Sciatic nerve (tissue), 2 donors: ENCODE results near the gene CASP9. TPM values are rescaled to one million over a fixed set of nuclear protein-coding genes. Genes with fewer than 3 reads are reported as not detected.

Experiments
- ATAC-seq: fragments of 200-7000 bp; cut with Tn5 transposase; one replicate; pipeline ENCODE4 v1.9.1; 2020; ENCODE audit warnings: mild to moderate bottlenecking, moderate library complexity
- DNase-seq: peaks from one replicate; pipeline ENCODE4 v3.0.0-alpha.2; 2020; ENCODE audit warnings: low spot score
- intact Hi-C: fragments of 100-400 bp; cut with DNase I; formaldehyde crosslinking; loops from one replicate; pipeline ENCODE4 v1.14.2; 2022
- total RNA-seq: library from RNA; stranded (reverse); fragmentation: NEBNext Ultra II Directional; extraction: Animal tissue kit (Norgen Biotek cat#: 25700); gene quantifications from one replicate; pipeline ENCODE4 v1.2.1, GENCODE V29; 2021
- donor health status: DM: no; HTN: no; CAD: no.
- donor health status: DM: no; HTN: no; CAD: no.

CASP9 gene
- total RNA-seq, 1 donor from 2014 or later = 25.1 TPM

DNA sequence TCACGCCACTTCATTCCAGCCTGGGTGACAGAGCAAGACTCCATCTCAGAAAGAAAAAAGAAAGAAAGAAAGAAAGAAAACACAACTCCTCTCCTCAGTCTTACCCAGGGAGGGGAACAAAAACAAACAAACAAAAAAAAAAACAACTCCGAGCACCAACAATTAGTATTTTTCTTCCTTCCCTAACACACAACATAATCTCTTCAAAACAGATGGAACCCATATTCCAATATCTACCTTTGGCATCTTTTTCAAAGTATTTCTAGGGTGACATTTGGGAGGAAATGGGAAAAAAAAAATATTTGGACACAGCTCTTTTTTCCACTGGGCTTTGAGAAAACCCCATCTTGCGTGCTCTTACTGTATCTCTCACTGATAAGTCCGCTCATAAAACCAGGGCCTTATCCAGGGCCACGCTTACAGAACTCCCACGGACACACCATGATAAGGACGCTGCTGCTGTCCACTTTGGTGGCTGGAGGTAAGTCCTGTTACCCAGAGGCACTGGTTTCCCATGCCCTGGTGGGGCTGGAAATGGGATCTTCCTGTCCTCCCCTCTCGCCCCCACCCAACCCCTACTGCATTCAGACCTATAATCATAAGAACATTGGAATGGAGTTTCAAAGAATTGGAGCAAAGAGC lies 67.6 kb downstream of the CASP9 start, which contains the start of gene CELA2A:
Gene CELA2A (plus strand): TSS at position 420 of the 642 bp plus-strand sequence. CDS start 22 bp downstream, at position 442.
- no peak for ATAC-seq
- DNase-seq = no peak
- intact Hi-C loops = no loop called here

GRCh38 chr1:15455522-15455921 lies 68.5 kb downstream of the CASP9 start:
- ATAC-seq (no peak), DNase-seq (no peak)
- intact Hi-C loops = no loop called here

- intact Hi-C loops = no loop called here
- DNase-seq (no peak), ATAC-seq (no peak)
Measured at GRCh38 chr1:15454256-15454655, 69.8 kb downstream of the CASP9 start.

DNA sequence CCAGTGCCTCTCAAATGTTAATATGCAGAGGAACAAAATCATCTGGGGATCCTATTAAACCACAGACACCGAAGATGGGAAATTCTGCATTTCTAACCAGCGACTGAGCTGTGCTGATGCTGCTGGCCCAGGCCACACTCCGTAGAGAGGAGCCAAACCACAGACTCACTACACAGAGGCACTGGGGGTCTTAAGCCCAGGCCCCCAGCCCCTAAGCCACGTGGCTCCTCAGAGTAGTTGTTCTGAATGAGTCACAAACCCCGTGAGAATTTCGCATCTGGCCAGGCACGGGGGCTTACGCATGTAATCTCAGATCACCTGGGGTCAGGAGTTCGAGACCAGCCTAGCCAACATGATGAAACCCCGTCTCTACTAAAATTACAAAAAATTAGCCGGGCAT lies 70.3 kb downstream of the CASP9 start:
- DNase-seq (no peak), ATAC-seq (no peak)
- intact Hi-C loops = no loop called here

DNA sequence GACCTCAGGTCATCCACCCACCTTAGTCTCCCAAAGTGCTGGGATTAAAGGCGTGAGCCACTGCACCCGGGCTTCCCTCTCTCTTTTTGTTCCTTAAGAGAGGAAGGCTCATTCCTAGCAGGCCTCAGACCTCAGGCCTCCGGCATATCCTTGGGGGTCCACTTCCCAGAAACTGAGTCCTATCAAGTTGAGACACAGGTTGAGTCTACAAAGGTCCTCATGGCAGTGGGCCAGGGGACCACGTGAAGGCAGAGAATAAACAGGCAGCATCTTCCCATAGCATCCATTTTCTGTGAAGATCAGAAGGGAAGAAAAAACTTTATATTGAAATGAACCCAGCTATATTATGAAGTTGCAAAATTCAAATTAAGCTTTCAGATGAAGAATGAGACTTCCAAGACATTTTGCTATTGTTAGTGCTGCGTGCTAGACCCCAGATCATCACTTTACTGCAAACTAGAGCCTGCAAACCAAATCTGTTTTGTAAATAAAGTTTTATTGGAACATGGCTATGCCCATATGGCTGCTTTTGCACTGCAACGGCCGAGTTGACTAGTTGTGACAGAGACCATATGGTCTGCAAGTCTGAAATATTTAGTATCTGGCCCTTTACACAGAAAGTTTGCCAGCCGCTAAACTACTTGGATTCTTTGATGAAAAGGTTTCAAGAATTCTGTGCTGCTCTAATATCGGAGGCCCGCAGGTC lies 71.0 kb downstream of the CASP9 start:
- ATAC-seq = no peak
- intact Hi-C loops = no loop called here
- no peak for DNase-seq

GRCh38 chr1:15452216-15452615 lies 71.8 kb downstream of the CASP9 start:
- intact Hi-C loops = no loop called here
- no peak for DNase-seq
- no peak for ATAC-seq

DNA sequence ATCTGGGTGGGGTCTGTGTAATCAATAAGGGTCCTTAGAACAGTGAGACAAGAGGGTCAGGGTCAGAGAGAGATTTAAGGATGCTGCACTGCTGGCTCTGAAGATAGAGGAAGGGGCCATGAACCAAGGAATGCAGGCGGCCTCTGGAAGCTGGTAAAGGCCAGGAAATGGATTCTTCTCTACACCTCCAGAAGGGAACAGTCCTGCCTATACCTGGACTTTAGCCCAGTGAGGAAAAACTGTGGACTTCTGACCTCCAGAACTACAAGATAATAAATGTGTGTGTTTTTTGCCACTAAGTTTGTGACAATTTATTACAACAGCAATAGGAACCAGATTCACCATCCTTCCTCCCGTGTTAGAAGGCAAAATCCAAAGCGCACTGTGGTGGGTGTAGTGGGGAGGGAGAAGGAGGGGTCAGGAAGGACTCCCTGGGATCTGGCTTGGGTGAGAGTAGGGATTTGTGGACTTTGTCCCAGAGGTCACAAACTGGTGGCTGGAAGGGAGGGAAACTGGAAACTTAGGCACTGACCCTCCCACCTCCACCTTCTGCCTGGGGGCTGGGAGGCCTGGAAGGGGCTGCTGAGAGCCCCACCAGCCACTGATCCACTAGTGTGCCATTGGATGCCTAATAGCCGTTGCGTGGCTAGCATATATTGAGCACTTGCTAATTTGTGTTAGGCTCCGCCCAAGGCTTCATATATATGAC lies 72.8 kb downstream of the CASP9 start:
- intact Hi-C loops = no loop called here
- no peak for DNase-seq
- ATAC-seq = no peak

GRCh38 chr1:15449567-15449966 lies 74.4 kb downstream of the CASP9 start:
- ATAC-seq (no peak), DNase-seq (no peak)
- intact Hi-C loops = no loop called here

DNA sequence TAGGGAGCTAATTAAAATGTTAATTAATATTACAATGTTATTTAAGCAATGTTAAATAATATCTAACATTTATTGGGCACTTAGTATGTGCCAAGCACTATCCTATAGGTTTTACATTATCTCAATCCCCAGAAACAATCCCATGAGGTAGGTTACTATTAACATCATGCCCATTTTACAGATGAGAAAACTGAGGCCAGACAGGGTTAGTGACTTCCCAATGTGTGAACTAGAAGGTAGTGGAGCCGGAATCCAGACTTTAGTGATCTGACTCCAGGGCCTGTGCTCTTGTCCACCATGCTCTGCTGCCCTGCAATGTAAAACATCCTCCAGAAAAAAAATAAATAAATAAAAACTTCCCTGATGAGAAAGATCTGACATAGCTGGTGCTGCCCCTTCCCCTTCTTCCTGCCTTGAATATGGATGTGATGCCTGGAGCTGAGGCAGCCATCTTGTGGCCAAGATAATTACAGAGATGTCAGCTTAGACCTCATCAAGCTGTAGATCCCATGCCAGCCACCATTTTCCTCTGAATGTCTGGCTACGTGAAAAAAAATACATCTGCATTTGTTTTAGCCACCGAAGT lies 75.0 kb downstream of the CASP9 start:
- intact Hi-C loops = no loop called here
- ATAC-seq = no peak
- no peak for DNase-seq

DNA sequence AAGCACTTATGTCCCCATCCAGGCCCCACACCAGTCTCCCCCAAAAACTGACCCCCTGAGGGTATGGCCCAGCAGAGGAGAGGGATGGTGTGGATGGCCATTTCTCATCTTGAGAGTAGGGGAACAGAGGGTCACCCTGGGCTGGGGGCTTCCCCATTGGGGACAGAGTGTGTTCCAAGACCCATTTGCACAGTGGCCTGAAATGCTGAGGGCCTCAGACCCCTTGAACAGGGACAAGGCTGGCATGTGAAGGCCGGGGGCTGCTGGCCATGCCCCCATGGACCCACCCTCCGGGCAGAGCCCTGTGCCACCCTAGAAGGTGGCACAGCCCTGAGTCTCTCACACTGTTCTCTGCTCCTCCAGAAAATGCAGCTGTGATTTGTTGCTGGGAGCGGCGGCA lies 77.8 kb downstream of the CASP9 start:
- intact Hi-C loops = no loop called here
- no peak for DNase-seq

GRCh38 chr1:15445390-15446122 lies 78.5 kb downstream of the CASP9 start:
- DNase-seq (no peak), ATAC-seq (no peak)
- intact Hi-C loops = no loop called here

More for the DNA sequence above, 77.8 kb downstream of the CASP9 start:
- ATAC-seq = no peak

DNA sequence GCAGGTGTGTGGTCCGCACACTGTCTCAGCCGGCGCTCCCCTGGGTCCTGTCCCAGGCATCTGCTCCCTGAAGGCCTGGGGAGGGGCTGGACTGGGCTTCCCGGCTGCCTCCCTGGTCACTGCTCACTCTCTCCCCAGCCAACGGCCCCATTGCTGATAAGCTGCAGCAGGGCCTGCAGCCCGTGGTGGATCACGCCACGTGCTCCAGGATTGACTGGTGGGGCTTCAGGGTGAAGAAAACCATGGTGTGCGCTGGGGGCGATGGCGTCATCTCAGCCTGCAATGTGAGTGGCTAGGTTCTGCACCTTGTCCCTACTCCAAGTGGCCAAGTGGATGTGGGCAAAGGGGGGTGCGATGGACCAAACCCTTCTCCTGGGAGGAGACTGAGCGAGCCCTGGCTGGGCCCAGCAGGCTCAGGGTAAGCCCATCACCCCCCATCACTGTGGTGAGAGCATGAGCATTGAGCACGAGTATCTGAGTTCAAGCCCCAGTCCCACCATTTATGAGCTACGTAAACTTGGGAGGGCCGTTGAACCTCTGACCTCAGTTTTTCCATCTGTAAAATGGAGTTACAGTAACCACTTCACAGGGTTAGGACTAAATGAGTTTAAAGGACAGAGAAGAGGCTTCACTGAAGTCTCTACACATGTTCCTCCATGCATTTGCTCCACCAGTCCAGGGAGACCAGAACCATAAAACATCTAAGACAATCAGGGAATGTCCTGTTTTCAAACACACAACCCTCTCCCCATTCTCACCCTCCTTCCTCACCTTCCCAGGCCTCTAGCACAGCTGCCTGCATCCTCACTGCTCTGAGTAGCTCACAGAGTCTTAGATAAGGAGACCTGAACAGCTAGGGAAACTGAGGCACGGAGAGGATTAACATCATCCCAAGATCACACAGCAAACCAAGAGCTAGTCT lies 79.3 kb downstream of the CASP9 start:
- no peak for ATAC-seq
- intact Hi-C loops = no loop called here

DNA sequence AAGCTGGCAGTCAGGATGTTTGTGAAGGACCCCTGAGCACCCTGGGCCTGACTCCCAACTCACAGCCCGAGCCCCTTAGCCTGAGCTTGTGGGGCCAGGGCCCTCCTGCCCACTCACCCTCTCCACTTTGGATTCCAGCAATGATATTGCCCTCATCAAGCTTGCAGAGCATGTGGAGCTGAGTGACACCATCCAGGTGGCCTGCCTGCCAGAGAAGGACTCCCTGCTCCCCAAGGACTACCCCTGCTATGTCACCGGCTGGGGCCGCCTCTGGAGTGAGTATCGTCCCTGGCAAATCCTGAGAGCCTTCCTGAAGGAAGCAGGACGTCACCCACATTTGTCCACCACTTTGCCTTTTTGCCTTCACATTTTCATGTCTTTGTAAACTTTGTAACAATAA lies 80.7 kb downstream of the CASP9 start:
- ATAC-seq (no peak), DNase-seq (no peak)
- intact Hi-C loops = no loop called here

More for the DNA sequence above, 79.3 kb downstream of the CASP9 start:
- DNase-seq = no peak

- no peak for ATAC-seq
- DNase-seq = no peak
- intact Hi-C loops = no loop called here
Measured at GRCh38 chr1:15442759-15443158, 81.3 kb downstream of the CASP9 start.

- DNase-seq = no peak
- no peak for ATAC-seq
- intact Hi-C loops = no loop called here
Measured at GRCh38 chr1:15442119-15442518, 81.9 kb downstream of the CASP9 start.
